GM19455 (cell line): ENCODE measurements around the gene BICC1.

Source experiments
- ATAC-seq: cut with Tn5 transposase; IDR thresholded peaks from one replicate; pipeline ENCODE4 v1.9.1; 2021; ENCODE audit not compliant: unreplicated experiment

Gene BICC1

GRCh38 chr10:58817201-58817846, 304.7 kb downstream of the BICC1 start:
- ATAC-seq, result no peak

GRCh38 chr10:58818900-58819299, 306.2 kb downstream of the BICC1 start:
- no peak for ATAC-seq

GRCh38 chr10:58820386-58820785, 307.7 kb downstream of the BICC1 start:
- ATAC-seq, result no peak

- ATAC-seq, result no peak
Measured at GRCh38 chr10:58820861-58821751, 308.4 kb downstream of the BICC1 start.

GRCh38 chr10:58821752-58822056, 309.0 kb downstream of the BICC1 start:
- no peak for ATAC-seq

- no peak for ATAC-seq
Measured at GRCh38 chr10:58823983-58824382, 311.3 kb downstream of the BICC1 start.

- no peak for ATAC-seq
Measured at GRCh38 chr10:58824396-58824795, 311.7 kb downstream of the BICC1 start.

- no peak for ATAC-seq
Measured at GRCh38 chr10:58826694-58827093, 314.0 kb downstream of the BICC1 start.

GRCh38 chr10:58827381-58827780, 314.7 kb downstream of the BICC1 start:
- ATAC-seq, result no peak

- no peak for ATAC-seq
Measured at GRCh38 chr10:58829839-58830238, 317.2 kb downstream of the BICC1 start.

GRCh38 chr10:58830697-58831096, 318.0 kb downstream of the BICC1 start:
- no peak for ATAC-seq

GRCh38 chr10:58833771-58834561, 321.3 kb downstream of the BICC1 start:
- ATAC-seq, result no peak

- no peak for ATAC-seq
Measured at GRCh38 chr10:58836176-58836700, 323.6 kb downstream of the BICC1 start.

- ATAC-seq, result no peak
Measured at GRCh38 chr10:58836991-58837575, 324.4 kb downstream of the BICC1 start.

- ATAC-seq, result no peak
Measured at GRCh38 chr10:58837826-58838225, 325.2 kb downstream of the BICC1 start.

GRCh38 chr10:58838561-58839208, 326.0 kb downstream of the BICC1 start:
- ATAC-seq, result no peak

GRCh38 chr10:58839771-58840170, 327.1 kb downstream of the BICC1 start:
- no peak for ATAC-seq

- ATAC-seq, result no peak
Measured at GRCh38 chr10:58840840-58841435, 328.3 kb downstream of the BICC1 start.

GRCh38 chr10:58842860-58843376, 330.2 kb downstream of the BICC1 start:
- no peak for ATAC-seq

- no peak for ATAC-seq
Measured at GRCh38 chr10:58843760-58844159, 331.1 kb downstream of the BICC1 start.
